Neuron (in vitro differentiated cells): ENCODE data around the gene WASHC2A.
"Not testable (repeated sequence)": the region's sequence is repeated elsewhere in the genome, so short reads cannot be mapped to it uniquely, and the experiment has no call there.

Source experiments
- H2AFZ ChIP-seq: one replicate; pipeline ENCODE4 v1.6.1; 2013; ENCODE audit warnings: low read depth, mild to moderate bottlenecking, inconsistent platforms, low read length, moderate library complexity
- H3K27me3 ChIP-seq: one replicate; pipeline ENCODE4 v1.6.1; 2013; ENCODE audit warnings: low read length; ENCODE audit not compliant: insufficient read depth
- H3K36me3 ChIP-seq: one replicate; pipeline ENCODE4 v1.6.1; 2013; ENCODE audit warnings: low read length; ENCODE audit not compliant: insufficient read depth
- H3K4me1 ChIP-seq: one replicate; pipeline ENCODE4 v1.6.1; 2013; ENCODE audit warnings: low read length; ENCODE audit not compliant: insufficient read depth
- H3K4me3 ChIP-seq: 2 replicates; pipeline ENCODE4 v1.5.1; 2013; ENCODE audit warnings: mild to moderate bottlenecking, low read length, moderate library complexity
- H3K9me3 ChIP-seq: one replicate; pipeline ENCODE4 v1.6.1; 2013; ENCODE audit warnings: low read length

WASHC2A gene, protein sequence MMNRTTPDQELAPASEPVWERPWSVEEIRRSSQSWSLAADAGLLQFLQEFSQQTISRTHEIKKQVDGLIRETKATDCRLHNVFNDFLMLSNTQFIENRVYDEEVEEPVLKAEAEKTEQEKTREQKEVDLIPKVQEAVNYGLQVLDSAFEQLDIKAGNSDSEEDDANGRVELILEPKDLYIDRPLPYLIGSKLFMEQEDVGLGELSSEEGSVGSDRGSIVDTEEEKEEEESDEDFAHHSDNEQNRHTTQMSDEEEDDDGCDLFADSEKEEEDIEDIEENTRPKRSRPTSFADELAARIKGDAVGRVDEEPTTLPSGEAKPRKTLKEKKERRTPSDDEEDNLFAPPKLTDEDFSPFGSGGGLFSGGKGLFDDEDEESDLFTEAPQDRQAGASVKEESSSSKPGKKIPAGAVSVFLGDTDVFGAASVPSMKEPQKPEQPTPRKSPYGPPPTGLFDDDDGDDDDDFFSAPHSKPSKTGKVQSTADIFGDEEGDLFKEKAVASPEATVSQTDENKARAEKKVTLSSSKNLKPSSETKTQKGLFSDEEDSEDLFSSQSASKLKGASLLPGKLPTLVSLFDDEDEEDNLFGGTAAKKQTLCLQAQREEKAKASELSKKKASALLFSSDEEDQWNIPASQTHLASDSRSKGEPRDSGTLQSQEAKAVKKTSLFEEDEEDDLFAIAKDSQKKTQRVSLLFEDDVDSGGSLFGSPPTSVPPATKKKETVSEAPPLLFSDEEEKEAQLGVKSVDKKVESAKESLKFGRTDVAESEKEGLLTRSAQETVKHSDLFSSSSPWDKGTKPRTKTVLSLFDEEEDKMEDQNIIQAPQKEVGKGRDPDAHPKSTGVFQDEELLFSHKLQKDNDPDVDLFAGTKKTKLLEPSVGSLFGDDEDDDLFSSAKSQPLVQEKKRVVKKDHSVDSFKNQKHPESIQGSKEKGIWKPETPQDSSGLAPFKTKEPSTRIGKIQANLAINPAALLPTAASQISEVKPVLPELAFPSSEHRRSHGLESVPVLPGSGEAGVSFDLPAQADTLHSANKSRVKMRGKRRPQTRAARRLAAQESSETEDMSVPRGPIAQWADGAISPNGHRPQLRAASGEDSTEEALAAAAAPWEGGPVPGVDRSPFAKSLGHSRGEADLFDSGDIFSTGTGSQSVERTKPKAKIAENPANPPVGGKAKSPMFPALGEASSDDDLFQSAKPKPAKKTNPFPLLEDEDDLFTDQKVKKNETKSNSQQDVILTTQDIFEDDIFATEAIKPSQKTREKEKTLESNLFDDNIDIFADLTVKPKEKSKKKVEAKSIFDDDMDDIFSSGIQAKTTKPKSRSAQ (N-terminal part only)

DNA sequence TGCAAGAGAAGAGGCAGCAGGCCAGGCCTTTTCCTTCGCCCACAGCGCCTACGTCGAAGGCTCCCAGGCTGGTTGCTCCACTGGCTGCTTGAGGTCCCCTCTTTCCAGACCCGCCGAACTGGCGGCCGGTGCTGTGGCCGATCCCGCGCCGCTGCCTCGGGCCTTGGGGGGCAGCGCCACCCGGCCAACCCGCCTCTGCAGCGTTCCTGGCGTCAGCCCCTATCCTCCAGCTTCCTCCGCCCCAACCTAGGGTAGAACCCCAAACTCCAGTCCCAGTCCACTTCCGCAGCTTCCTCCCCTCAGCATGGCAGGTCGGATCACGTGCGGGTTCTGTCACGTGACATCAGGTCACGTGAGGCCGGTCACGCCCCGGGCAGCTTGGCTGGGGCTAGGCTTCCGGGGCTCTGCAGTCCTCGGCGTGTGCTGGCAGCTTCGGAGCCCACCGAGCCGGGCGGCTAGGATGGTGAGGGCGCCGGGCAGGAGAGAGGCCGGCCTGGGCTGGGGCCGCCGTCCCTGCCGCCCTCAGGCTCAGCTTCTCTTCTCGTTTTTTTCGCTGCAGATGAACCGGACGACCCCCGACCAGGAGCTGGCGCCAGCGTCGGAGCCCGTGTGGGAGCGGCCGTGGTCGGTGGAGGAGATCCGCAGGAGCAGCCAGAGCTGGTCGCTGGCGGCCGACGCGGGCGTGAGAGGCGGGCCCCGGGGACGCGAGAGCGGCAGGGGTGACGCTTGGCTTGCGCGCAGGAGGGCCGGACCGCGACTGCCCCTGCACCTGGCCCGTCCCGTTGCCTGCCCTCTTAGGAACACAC is at the start of gene WASHC2A:
Gene WASHC2A, plus strand, starts transcription at position 409 of the 806 bp plus-strand sequence. Its CDS starts 52 bp downstream, at position 461.
- not testable (repeated sequence) for H3K27me3 ChIP-seq, H3K4me1 ChIP-seq, H3K9me3 ChIP-seq, H3K36me3 ChIP-seq
- peak within 1 kb of the TSS; percentile 92 for H3K4me3 ChIP-seq
- peak within 1 kb of the TSS; percentile 48 for H2AFZ ChIP-seq

DNA sequence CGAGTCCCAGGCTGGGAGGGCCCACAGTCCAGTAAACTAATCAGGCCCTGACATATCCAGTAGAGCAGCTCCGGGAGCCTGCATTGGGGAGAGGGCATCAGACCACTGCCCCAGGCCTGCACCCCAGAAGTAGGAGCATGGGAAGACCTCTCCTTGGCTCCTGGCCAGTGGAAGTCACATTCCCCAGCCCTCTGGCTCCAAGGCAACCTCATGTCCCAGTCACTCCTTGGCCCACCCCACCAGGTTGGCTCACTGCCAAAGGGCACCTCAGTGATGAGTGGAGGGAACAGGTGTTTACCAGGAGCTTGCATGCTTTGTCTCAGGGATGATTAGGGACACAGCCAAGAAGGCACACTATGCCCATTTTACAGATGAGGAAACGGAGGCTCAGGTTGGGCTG is 48.5 kb upstream of the WASHC2A start:
- H3K4me1 ChIP-seq, H3K4me3 ChIP-seq: not testable (repeated sequence)

DNA sequence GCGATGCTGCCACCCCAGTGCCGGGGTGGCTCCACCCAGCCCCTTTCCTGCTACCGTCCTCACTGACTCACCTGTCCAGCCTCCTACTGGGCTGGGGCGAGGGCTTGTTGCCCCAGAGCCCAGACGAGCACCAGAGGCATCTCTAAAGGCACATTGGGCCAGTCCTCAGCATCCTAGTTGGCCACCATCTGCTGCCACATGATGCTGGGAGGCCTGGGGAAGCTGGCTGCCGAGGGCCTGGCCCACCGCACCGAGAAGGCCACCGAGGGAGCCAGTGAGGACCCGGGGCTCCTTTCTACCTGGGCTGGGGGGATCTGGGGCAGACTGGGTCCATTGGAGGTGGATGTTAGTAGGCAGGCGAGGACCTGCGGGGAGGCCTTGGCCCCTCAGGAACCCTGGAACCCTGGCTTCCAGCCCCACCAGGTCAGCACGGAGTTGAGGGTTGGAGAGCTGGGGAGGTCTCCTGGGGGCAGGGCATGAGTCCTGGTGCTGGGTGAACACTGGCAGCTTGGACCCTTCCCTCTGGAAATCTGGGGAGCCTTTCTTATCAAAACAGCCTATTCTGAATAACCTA is 47.2 kb upstream of the WASHC2A start:
- H3K9me3 ChIP-seq, H3K4me3 ChIP-seq, H3K27me3 ChIP-seq: not testable (repeated sequence)

More for the DNA sequence above, 48.5 kb upstream of the WASHC2A start:
- not testable (repeated sequence) for H3K36me3 ChIP-seq, H3K9me3 ChIP-seq, H3K27me3 ChIP-seq, H2AFZ ChIP-seq

DNA sequence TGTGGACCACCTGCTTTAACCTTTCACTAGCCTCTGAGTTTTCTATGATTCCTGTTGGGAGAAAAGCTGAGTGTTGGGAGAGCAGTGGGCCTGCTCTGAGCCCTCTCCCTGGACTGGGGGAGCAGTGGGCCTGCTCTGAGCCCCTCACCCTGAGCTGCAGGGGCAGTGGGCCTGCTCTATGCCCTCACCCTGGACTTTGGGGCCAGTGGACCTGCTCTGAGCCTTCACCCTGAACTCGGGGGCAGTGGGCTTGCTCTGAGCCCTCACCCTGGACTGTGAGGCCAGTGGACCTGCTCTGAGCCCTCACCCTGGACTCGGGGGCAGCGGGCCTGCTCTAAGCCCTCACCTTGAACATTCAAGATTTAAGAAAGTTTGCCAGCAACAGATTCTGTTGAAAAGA is 46.1 kb upstream of the WASHC2A start:
- Histone ChIP-seq H3K4me1 (no peaks in the 10 kb centered on the region), H3K27me3 (no peaks in the 10 kb centered on the region), H3K4me3 (no peak overlapping the region), H3K9me3 (no peaks in the 10 kb centered on the region), H3K36me3 (no peaks in the 10 kb centered on the region), H2AFZ (no peak overlapping the region)

More for the DNA sequence above, 47.2 kb upstream of the WASHC2A start:
- H3K36me3 ChIP-seq, H2AFZ ChIP-seq, H3K4me1 ChIP-seq: not testable (repeated sequence)

DNA sequence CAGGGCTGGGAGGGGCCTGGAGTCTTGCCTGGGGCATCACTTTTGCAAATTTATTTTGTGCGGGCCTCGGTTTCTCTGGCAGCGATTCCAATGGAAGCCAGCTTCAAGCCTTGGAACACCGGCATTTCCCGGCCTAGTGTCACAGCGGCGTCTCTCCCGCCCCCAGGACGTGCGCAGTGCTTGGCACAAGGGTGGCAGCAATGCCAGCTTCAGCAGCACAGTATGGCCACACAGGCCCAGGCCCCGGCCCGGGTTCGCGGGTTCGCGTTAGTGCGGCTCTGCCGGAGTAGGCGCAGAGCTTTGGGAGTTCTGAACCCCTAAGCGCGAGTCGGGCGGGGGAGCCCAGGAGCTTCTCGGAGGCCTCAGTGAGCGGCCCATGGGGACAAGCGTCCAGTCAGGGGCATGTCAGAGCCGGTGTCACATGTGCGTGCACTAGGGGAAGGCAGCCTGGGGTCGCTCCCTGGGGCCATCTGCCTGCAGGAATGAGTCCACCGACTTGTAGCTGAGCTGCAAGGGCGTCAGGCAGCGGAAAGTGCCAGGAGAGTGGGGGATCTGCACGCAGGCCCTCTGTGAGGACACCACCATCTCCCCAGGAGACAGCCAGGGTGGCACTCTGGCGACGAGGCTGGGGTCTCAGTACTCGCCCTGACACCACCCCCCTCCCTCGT is 42.9 kb upstream of the WASHC2A start:
- H3K4me3 ChIP-seq, H3K36me3 ChIP-seq, H3K9me3 ChIP-seq, H3K4me1 ChIP-seq, H3K27me3 ChIP-seq, H2AFZ ChIP-seq: not testable (repeated sequence)

DNA sequence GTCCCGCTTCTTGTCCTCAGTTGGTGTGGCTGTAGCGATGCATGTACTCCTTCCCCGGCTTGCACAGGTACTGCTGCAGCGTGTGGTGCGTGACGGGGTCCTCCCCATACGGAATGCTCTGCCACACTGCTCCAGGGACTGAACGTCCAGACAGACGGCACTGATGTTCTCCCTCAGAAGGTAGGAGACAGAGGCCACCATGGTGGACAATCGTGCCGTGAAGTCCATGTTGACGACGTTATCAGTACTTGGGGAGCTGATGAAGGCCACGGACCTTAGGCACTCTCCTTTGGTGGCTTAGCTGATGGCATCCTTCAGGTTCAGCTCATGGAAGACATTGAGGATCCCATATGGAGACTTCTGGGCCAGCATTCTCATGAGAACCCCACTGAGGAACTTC is 42.1 kb upstream of the WASHC2A start:
- H3K9me3 ChIP-seq: no peaks in the 10 kb centered on the region
- H3K36me3 ChIP-seq: no peaks in the 10 kb centered on the region
- H3K27me3 ChIP-seq: no peaks in the 10 kb centered on the region
- H3K4me3 ChIP-seq: no peak overlapping the region
- no peak overlapping the region for H2AFZ ChIP-seq
- no peaks in the 10 kb centered on the region for H3K4me1 ChIP-seq

DNA sequence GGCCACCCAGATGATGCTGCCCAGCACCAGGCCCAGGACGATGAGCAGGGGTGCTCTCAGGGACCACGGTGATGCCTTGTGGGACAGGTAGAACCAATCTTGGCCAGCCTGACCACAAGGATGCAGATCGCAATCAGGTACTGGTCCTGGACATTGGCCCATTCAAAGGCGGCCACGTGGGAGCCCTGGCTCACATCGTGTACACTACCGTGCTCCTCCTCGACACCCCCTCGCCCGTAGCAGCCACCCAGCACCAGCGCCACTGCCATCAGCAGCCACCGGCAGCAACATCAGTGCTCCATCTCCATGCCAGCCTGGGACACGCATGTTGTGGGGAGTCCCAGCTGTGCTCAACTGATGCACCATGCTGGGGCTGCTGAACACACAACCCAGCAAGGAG is 40.6 kb upstream of the WASHC2A start:
- Histone ChIP-seq H3K4me3 (no peak overlapping the region), H3K4me1 (no peaks in the 10 kb centered on the region), H3K27me3 (no peaks in the 10 kb centered on the region), H3K9me3 (no peaks in the 10 kb centered on the region), H2AFZ (no peak overlapping the region), H3K36me3 (no peaks in the 10 kb centered on the region)

DNA sequence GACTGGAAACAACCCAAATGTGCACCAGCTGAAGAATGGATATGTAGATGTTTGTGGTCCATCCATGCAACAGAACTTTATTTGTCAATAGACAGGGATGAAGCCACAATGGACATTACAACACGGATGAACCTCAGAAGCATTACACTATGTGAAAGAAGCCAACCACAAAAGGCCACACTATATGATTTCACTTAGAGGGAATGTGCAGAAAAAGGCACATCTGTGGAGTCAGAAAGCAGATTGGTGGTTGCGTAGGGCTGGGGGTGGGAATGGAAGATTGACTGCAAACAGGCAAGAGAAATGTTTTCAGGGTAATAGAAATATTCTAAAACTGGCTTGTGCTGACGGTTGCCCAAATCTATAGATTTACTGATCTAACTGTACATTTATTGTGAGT is 34.3 kb upstream of the WASHC2A start:
- Histone ChIP-seq H3K4me3 (no peak overlapping the region), H3K9me3 (no peaks in the 10 kb centered on the region), H2AFZ (no peak overlapping the region), H3K36me3 (no peaks in the 10 kb centered on the region), H3K4me1 (no peaks in the 10 kb centered on the region), H3K27me3 (no peaks in the 10 kb centered on the region)

DNA sequence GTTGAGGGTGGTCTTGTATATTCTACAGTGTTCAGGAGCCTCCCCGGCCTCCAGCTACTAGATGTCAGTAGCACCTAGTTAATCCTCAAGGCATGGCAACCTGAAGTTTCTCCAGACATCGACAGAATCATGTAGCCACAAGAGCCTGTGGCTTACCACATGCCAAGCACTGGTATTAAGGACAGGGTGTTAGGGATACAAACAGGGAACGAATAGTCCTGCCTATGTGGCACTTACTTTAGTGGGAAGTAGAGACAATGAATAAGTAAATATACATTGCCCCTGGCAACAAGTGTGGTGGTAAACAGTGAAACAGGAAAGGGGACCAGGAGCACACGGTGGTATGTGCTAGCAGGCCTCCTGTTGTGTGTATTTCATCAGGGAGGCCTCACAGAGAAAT is 32.4 kb upstream of the WASHC2A start:
- not testable (repeated sequence) for H3K9me3 ChIP-seq, H2AFZ ChIP-seq, H3K4me1 ChIP-seq, H3K4me3 ChIP-seq, H3K36me3 ChIP-seq, H3K27me3 ChIP-seq

DNA sequence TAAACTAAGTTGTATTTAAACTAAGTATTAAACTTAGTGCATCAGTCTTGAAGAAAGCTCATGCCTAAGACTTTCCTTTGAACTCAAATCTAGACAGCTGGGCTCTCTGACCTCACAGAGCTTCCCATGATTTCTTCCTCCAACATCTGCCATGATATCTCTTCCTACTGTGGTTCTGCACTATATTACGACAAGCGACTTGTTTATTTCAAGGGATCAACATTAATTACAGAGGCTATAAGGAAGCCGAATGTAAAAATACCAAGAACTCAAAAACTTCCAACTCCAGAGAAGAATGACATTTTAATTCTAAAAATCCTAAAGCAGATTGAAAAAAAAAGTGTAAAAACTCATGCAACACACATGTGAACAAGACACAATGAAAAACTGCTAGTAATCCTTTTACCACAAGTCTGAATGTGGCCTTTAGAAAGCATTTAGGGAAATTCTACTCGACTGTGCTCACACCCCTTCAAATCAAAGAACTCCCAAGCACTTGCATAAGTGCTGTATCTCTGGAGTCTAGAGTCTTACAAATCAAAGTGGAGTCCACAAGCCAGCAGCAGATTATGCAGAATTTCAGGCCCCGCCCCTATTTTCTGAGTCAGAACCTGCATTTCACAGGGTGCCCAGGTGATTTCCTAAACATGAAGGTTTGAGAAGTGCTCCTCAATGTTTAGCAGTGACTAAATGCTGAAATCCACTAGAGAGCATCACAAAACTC is 22.7 kb upstream of the WASHC2A start:
- Histone ChIP-seq H2AFZ (no peak overlapping the region), H3K9me3 (no peaks in the 10 kb centered on the region), H3K4me3 (no peak overlapping the region), H3K36me3 (no peaks in the 10 kb centered on the region), H3K27me3 (no peaks in the 10 kb centered on the region), H3K4me1 (no peaks in the 10 kb centered on the region)

DNA sequence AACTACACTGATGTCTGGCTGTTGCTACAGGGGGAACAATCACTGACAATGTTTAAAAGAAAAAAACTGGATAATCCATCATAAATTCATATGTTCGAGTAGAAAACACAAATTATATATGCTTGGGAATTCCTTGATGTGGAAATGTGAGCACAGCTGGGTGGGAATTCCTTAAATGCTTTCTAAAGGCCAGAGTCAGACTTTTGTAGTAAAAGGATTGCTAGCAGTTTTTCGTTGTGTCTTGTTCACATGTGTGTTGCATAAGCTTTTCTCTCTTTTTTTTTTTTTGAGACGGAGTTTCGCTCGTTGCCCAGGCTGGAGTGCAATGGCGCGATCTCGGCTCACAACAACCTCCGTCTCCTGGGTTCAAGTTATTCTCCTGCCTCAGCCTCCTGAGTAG is 21.3 kb upstream of the WASHC2A start:
- not testable (repeated sequence) for H3K27me3 ChIP-seq, H3K9me3 ChIP-seq, H3K36me3 ChIP-seq, H3K4me1 ChIP-seq, H3K4me3 ChIP-seq, H2AFZ ChIP-seq
